ENCODE results near the gene TPM2.
"Not testable (repeated sequence)": the region's sequence is repeated elsewhere in the genome, so short reads cannot be mapped to it uniquely, and the experiment has no call there.

TPM2 gene

GRCh38 chr9:35650341-35651158 is 39.2 kb downstream of the TPM2 start, which contains the start of gene SIT1:
Gene SIT1 (minus strand): TSS chr9:35650931. CDS start chr9:35650853, 78 bp downstream.
- no peak for DNase-seq

GRCh38 chr9:35649431-35650340 is 40.0 kb downstream of the TPM2 start:
- DNase-seq = no peak

- DNase-seq = peak; percentile 67
Observed at GRCh38 chr9:35646533-35647265, 43.0 kb downstream of the TPM2 start.

- DNase-seq = no peak
Observed at GRCh38 chr9:35646153-35646532, 43.6 kb downstream of the TPM2 start.

- not testable (repeated sequence) for DNase-seq
Observed at GRCh38 chr9:35645736-35646135, 44.0 kb downstream of the TPM2 start.

GRCh38 chr9:35643046-35643445 is 46.7 kb downstream of the TPM2 start:
- DNase-seq = no peak

- not testable (repeated sequence) for DNase-seq
Observed at GRCh38 chr9:35641478-35641877, 48.2 kb downstream of the TPM2 start.

- not testable (repeated sequence) for DNase-seq
Observed at GRCh38 chr9:35640431-35640830, 49.3 kb downstream of the TPM2 start.

GRCh38 chr9:35639631-35640030 is 50.1 kb downstream of the TPM2 start:
- no peak for DNase-seq

- DNase-seq = not testable (repeated sequence)
Observed at GRCh38 chr9:35639225-35639624, 50.5 kb downstream of the TPM2 start.

GRCh38 chr9:35638751-35639150 is 51.0 kb downstream of the TPM2 start:
- DNase-seq = not testable (repeated sequence)

GRCh38 chr9:35637427-35637955 is 52.2 kb downstream of the TPM2 start:
- not testable (repeated sequence) for DNase-seq

GRCh38 chr9:35636877-35637246 is 52.9 kb downstream of the TPM2 start:
- DNase-seq = not testable (repeated sequence)

GRCh38 chr9:35636135-35636876 is 53.4 kb downstream of the TPM2 start:
- DNase-seq = no peak

- DNase-seq = no peak
Observed at GRCh38 chr9:35635730-35636129, 54.0 kb downstream of the TPM2 start.
